HG03521 (cell line): ENCODE results near the gene OR1G1.
"Not testable (repeated sequence)": the region's sequence is repeated elsewhere in the genome, so short reads cannot be mapped to it uniquely, and the experiment has no call there.

Source experiments
- ATAC-seq: cut with Tn5 transposase; IDR thresholded peaks from one replicate; pipeline ENCODE4 v1.9.1; 2021; ENCODE audit warnings: mild to moderate bottlenecking, moderate library complexity; ENCODE audit not compliant: unreplicated experiment

Gene OR1G1

GRCh38 chr17:3127451-3127850 lies at the start of gene OR1G1:
Gene OR1G1 (minus strand): TSS chr17:3127551. CDS start chr17:3127551, 0 bp downstream.
- no peak for ATAC-seq

GRCh38 chr17:3167574-3167973 lies 40.2 kb upstream of the OR1G1 start:
- ATAC-seq, result no peak

- ATAC-seq, result no peak
Observed at GRCh38 chr17:3157218-3157617, 29.9 kb upstream of the OR1G1 start.

- ATAC-seq, result not testable (repeated sequence)
Observed at GRCh38 chr17:3137494-3137893, 10.1 kb upstream of the OR1G1 start.

- no peak for ATAC-seq
Observed at GRCh38 chr17:3104322-3104721, 23.0 kb downstream of the OR1G1 start, which contains the start of gene OR1D2. Gene OR1D2 (minus strand): TSS chr17:3104422. CDS start chr17:3092996, 11,426 bp downstream.
